Transverse colon (tissue), 3 donors: ENCODE data around the gene DNAAF5.

Experiments
- POLR2A ChIP-seq: fragments of 450-650 bp; IDR thresholded peaks from one replicate; pipeline ENCODE4 v1.6.1; 2016; ENCODE audit warnings: antibody characterized with exemption, mild to moderate bottlenecking, moderate library complexity
- TF ChIP-seq, protein P1 (sequence below), 5 experiments: fragments of 200-600 bp in 3 of 5; fragments of 450-650 bp in 2 of 5; sonication (generic) in 3 of 5; IDR thresholded peaks; 1 replicate in 2 of 5; 2 replicates in 3 of 5; pipeline ENCODE4 v1.5.1; 2016 to 2017; ENCODE audit warnings: antibody characterized with exemption in 5 of 5, inconsistent platforms in 3 of 5, mild to moderate bottlenecking in 2 of 5, moderate library complexity in 1 of 5

DNA sequence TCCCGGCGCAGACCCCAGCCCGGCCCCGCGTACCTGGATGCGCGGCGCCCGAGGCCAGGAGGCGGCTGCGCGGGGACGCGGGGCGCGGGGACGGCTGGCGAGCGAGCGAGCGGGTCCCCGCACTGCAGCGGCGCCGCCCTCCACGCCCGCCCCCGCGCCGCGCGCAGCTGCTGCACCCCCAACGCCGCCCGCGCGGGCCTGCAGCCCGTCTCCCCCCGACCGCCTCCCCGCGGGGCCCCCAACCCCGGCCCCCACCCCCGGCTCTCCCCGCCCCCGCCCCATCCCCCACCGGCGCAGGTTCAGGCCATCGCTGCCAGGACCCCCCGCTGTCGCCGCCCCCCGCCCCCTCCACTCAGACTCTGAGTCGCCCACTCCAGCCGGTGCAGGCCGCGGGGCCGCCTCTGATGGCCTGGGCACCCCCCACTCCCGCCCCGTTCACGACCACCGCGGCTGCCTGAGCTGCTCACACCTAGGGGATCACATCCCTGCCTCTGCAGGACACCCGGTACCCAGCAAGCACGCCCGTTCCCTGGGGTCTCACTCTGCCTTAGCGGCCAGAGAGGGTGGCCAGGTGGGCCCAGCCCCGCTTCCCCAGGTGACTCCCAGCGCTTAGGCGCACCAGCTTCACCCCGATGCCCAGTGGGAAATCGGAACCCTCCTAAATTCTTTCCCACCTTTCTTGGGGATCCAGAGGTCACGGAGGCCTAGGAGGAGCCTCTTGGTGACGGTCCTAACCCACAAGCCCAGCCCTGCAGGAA lies 13.9 kb upstream of the DNAAF5 start:
- TF ChIP-seq, protein P1, sequence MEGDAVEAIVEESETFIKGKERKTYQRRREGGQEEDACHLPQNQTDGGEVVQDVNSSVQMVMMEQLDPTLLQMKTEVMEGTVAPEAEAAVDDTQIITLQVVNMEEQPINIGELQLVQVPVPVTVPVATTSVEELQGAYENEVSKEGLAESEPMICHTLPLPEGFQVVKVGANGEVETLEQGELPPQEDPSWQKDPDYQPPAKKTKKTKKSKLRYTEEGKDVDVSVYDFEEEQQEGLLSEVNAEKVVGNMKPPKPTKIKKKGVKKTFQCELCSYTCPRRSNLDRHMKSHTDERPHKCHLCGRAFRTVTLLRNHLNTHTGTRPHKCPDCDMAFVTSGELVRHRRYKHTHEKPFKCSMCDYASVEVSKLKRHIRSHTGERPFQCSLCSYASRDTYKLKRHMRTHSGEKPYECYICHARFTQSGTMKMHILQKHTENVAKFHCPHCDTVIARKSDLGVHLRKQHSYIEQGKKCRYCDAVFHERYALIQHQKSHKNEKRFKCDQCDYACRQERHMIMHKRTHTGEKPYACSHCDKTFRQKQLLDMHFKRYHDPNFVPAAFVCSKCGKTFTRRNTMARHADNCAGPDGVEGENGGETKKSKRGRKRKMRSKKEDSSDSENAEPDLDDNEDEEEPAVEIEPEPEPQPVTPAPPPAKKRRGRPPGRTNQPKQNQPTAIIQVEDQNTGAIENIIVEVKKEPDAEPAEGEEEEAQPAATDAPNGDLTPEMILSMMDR (IDR thresholded peaks at IDR 0.05) = no peak
- no peak for TF ChIP-seq POLR2A
